Measurements from ENCODE around the gene ATP2B3. TPM values are rescaled to one million over a fixed set of nuclear protein-coding genes. Genes with fewer than 3 reads are reported as not detected.
A peak's percentile ranks its signal among the peaks of the same experiment; 100 is the strongest.

Gene ATP2B3
- total RNA-seq, 2 experiments from 2014 or later = not detected

DNA sequence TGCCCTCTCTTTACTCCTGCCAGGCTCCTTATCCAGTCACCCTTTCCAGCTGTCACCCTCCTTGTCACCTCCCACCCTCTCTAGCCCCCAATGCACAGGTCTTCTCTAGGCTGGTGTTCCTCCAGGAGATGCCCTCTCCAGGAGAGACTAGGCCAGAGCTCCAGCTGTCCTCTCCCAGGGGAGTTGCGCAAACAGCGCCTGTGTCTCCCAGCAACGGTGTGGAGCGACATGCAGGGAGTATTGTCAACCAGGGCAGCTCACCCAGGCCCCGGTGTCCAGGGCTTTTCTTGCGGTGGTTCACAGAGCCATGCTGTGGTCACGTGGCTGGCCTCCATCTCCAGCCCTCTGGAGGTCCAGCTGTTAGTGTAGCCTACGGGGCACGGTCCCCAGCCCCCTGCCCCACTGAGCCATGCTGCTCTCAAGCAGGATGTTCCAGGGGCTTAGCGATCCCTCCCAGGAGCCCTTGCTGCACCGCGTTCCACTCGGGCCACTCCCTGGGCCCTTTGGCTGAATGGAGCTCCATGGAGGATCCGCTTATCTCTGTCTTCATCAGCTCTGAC, 46.7 kb downstream of the ATP2B3 start:
- Mint-ChIP-seq H3K9me3 (no peaks in the 10 kb centered on the region), H3K36me3 (ENCODE audit: low read depth) (no peaks in the 10 kb centered on the region), H3K27ac (no peak overlapping the region), H3K4me1 (ENCODE audit: low read depth) (peaks cover 3% of the 10 kb centered on the region), H3K27me3 (no peaks in the 10 kb centered on the region), H3K4me3 (no peak overlapping the region)
- intact Hi-C loops (cut with micrococcal nuclease) = no loop called here
- ATAC-seq = no peak
- POLR2A ChIA-PET = no interaction called here
- no peak for DNase-seq
- TF ChIP-seq, protein P1, sequence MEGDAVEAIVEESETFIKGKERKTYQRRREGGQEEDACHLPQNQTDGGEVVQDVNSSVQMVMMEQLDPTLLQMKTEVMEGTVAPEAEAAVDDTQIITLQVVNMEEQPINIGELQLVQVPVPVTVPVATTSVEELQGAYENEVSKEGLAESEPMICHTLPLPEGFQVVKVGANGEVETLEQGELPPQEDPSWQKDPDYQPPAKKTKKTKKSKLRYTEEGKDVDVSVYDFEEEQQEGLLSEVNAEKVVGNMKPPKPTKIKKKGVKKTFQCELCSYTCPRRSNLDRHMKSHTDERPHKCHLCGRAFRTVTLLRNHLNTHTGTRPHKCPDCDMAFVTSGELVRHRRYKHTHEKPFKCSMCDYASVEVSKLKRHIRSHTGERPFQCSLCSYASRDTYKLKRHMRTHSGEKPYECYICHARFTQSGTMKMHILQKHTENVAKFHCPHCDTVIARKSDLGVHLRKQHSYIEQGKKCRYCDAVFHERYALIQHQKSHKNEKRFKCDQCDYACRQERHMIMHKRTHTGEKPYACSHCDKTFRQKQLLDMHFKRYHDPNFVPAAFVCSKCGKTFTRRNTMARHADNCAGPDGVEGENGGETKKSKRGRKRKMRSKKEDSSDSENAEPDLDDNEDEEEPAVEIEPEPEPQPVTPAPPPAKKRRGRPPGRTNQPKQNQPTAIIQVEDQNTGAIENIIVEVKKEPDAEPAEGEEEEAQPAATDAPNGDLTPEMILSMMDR (IDR thresholded peaks at IDR 0.05) = no peak
- CTCF ChIA-PET = interaction anchor here (1.2 kb wide), 1 partner anchor 25 kb away, joined by 4 read pairs; no protein-coding TSS in a partner anchor

DNA sequence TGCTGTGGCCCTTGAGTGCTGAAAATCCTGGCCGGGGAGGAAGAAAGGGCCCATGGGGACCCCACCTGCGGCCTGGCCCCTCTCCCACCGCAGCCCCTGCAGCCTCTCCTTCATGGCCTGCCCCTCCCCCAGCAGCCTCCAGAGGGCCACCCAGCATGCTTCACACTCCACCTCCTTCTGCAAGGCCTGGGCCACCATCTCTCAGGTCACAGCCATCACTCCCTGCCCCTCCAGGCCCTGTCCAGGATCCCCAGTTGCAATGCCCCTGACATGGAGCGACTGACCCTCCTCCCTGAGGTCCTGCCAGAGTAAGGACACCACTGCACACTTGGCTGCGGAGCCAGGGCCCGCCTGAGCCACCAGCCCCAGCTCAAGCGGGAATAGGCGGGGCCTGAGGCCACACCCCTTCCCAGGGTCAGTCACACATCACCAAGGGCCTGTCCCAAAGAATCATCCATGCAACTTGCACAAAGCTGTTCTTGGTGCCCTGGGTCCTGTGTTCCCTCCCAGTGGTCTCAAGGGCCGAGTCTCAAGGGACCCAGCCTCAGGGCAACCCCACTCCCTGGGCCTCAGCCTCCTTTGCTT, 48.6 kb downstream of the ATP2B3 start:
- ATAC-seq (no peak), DNase-seq (no peak)
- ChIA-PET POLR2A (no interaction called here), CTCF (interaction anchor here (1.4 kb wide), 1 partner anchor 102 kb away, joined by 3 read pairs; no protein-coding TSS in a partner anchor)
- H3K4me1 Mint-ChIP-seq (ENCODE audit: low read depth) = peaks cover 4% of the 10 kb centered on the region
- intact Hi-C loops (cut with micrococcal nuclease) = no loop called here
- TF ChIP-seq, protein P1 (IDR thresholded peaks at IDR 0.05) = no peak
- H3K36me3 Mint-ChIP-seq (ENCODE audit: low read depth) = no peaks in the 10 kb centered on the region
- no peaks in the 10 kb centered on the region for H3K9me3 Mint-ChIP-seq
- no peak overlapping the region for H3K27ac Mint-ChIP-seq
- H3K27me3 Mint-ChIP-seq = no peaks in the 10 kb centered on the region
- H3K4me3 Mint-ChIP-seq = no peak overlapping the region

DNA sequence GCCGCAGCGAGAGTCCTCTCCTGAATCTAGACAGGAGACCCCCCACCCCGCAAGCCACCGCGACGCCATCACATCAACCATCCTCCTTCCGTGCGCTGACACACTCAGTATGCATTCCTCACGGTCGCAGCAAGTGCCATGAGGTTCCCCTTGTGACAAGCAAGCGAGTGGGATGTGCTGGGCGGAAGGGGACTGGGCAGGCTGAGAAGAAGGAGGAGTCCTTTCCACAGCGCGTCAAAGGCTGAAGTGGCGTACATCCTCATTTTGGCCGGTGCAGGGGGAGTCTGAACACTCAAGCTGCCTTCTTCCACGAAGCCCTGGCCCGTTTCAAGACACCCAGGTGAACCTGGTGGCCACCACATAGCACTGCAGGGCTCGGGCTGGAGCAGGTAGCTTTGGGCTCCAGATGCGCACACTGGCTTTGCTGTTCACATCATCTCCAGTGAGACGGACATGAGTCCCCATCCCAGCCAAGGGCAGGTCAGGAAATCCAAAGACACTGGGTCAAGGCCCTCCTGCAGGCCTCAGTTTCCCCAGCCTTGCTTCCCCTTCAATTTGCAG, 51.1 kb downstream of the ATP2B3 start:
- DNase-seq (no peak), ATAC-seq (peak; percentile 39)
- H3K4me1 Mint-ChIP-seq (ENCODE audit: low read depth) = peaks cover 8% of the 10 kb centered on the region
- ChIA-PET POLR2A (no interaction called here), CTCF (interaction anchor here (1.5 kb wide), 1 partner anchor 101 kb away, joined by 3 read pairs; no protein-coding TSS in a partner anchor)
- no peaks in the 10 kb centered on the region for H3K36me3 Mint-ChIP-seq (ENCODE audit: low read depth)
- no peaks in the 10 kb centered on the region for H3K27me3 Mint-ChIP-seq
- H3K27ac Mint-ChIP-seq = no peak overlapping the region
- TF ChIP-seq, protein P1 (IDR thresholded peaks at IDR 0.05) = no peak
- H3K4me3 Mint-ChIP-seq = no peak overlapping the region
- intact Hi-C loops (cut with micrococcal nuclease) = no loop called here
- no peaks in the 10 kb centered on the region for H3K9me3 Mint-ChIP-seq

DNA sequence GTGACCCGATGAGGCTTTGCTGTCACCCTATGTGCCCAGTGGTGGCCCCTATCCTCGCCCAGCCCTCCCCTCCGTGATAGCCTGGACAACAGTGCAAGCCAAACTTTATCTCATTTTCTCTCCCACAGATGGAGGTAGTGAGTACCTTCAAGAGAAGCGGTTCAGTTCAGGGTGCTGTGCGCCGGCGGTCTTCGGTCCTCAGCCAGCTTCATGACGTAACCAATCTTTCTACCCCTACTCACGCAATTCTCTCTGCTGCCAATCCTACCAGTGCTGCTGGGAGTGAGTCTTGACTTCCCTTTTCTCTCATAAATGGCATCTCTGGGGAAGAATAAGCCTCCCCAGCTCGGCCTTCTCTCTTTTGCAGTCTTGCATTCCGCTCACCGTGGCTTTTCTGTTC, 52.0 kb downstream of the ATP2B3 start:
- POLR2A ChIA-PET = no interaction called here
- Mint-ChIP-seq H3K4me1 (ENCODE audit: low read depth) (peaks cover 8% of the 10 kb centered on the region), H3K27me3 (no peaks in the 10 kb centered on the region), H3K9me3 (no peaks in the 10 kb centered on the region), H3K27ac (no peak overlapping the region), H3K4me3 (no peak overlapping the region), H3K36me3 (ENCODE audit: low read depth) (no peaks in the 10 kb centered on the region)
- intact Hi-C loops (cut with micrococcal nuclease) = no loop called here
- DNase-seq (no peak), ATAC-seq (no peak)
- TF ChIP-seq, protein P1 (IDR thresholded peaks at IDR 0.05) = no peak
- CTCF ChIA-PET = no interaction called here

DNA sequence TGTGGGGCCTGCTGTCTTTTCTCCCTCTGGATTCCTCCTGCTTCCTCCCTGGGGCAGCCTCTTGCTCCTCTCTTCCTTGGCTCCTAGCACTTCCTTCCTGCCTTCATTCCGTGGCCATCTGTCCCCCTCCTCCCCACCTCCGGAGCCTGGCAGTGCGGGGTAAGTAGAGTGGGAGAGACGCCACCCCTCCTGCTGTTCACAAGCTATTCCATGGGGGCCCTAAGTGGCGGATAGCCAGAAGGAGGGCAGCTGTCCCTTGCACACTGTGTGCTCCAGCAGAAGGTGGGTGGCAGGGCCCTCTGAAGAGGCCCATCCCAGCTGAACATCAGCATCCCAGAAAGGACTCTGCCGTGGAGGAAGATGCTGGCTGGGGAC, 54.1 kb downstream of the ATP2B3 start:
- no peak for DNase-seq
- H3K9me3 Mint-ChIP-seq = no peaks in the 10 kb centered on the region
- TF ChIP-seq, protein P1 (IDR thresholded peaks at IDR 0.05) = no peak
- H3K4me3 Mint-ChIP-seq = no peak overlapping the region
- no peaks in the 10 kb centered on the region for H3K36me3 Mint-ChIP-seq (ENCODE audit: low read depth)
- peaks cover 8% of the 10 kb centered on the region for H3K4me1 Mint-ChIP-seq (ENCODE audit: low read depth)
- H3K27me3 Mint-ChIP-seq = no peaks in the 10 kb centered on the region
- no peak overlapping the region for H3K27ac Mint-ChIP-seq
- no peak for ATAC-seq
- intact Hi-C loops (cut with micrococcal nuclease) = no loop called here
- CTCF ChIA-PET = no interaction called here
- POLR2A ChIA-PET = no interaction called here

Measured in activated CD8-positive, alpha-beta T cell treated with anti-CD3 and anti-CD28 coated beads for 36 hours (primary cell).